Neuronal stem cell (in vitro differentiated cells): Measurements from ENCODE around the gene PRKAA2.

ENCODE experiments used
- DNase-seq: peaks from one replicate; pipeline ENCODE4 v3.0.0-alpha.2; 2013; ENCODE audit warnings: low spot score
- H2AFZ ChIP-seq: one replicate; pipeline ENCODE4 v1.6.1; 2013; ENCODE audit warnings: mild to moderate bottlenecking, low read length, inconsistent platforms
- H2AK5ac ChIP-seq: 2 replicates; pipeline ENCODE4 v1.6.1; 2013; ENCODE audit warnings: low read depth, mild to moderate bottlenecking, inconsistent platforms, low read length, moderate library complexity, mixed read lengths
- H2BK120ac ChIP-seq: 2 replicates; pipeline ENCODE4 v1.6.1; 2013; ENCODE audit warnings: low read depth, mild to moderate bottlenecking, inconsistent platforms, low read length, moderate library complexity, mixed read lengths
- H2BK12ac ChIP-seq: one replicate; pipeline ENCODE4 v1.6.1; 2013; ENCODE audit warnings: low read length, inconsistent platforms
- H2BK15ac ChIP-seq: 2 replicates; pipeline ENCODE4 v1.6.1; 2013; ENCODE audit warnings: mild to moderate bottlenecking, low read length, inconsistent platforms, mixed read lengths
- H2BK5ac ChIP-seq: one replicate; pipeline ENCODE4 v1.6.1; 2013; ENCODE audit warnings: inconsistent platforms, mild to moderate bottlenecking, low read length, moderate library complexity
- H3K14ac ChIP-seq: one replicate; pipeline ENCODE4 v1.6.1; 2013; ENCODE audit warnings: low read length, inconsistent platforms
- H3K18ac ChIP-seq: 2 replicates; pipeline ENCODE4 v1.6.1; 2013; ENCODE audit warnings: low read length, inconsistent platforms
- H3K23ac ChIP-seq: 2 replicates; pipeline ENCODE4 v1.6.1; 2013; ENCODE audit warnings: low read depth, mild to moderate bottlenecking, mixed read lengths, low read length, inconsistent platforms; ENCODE audit not compliant: poor library complexity
- H3K27ac ChIP-seq: replicated peaks from 3 replicates; pipeline ENCODE4 v1.5.1; 2013; ENCODE audit warnings: low read length, inconsistent platforms
- H3K27me3 ChIP-seq, 3 experiments: 2 replicates each; pipeline ENCODE4 v1.6.1; 2013; ENCODE audit warnings: low read length in 3 of 3, mild to moderate bottlenecking in 2 of 3, inconsistent platforms in 1 of 3, low read depth in 1 of 3, mixed read lengths in 1 of 3, moderate library complexity in 1 of 3; ENCODE audit not compliant: control insufficient read depth in 3 of 3, insufficient read depth in 3 of 3
- H3K36me3 ChIP-seq, 2 donors: replicated peaks in 1 of 2; 2 replicates each; pipeline ENCODE4 v1.6.1; 2013; ENCODE audit warnings: low read length in 2 of 2; ENCODE audit not compliant: control insufficient read depth in 2 of 2, insufficient read depth in 2 of 2
- H3K4ac ChIP-seq: 2 replicates; pipeline ENCODE4 v1.6.1; 2013; ENCODE audit warnings: inconsistent platforms, mild to moderate bottlenecking, low read length, moderate library complexity
- H3K4me1 ChIP-seq, 2 donors: 1 replicate in 1 of 2; 2 replicates in 1 of 2; pipeline ENCODE4 v1.6.1; 2013; ENCODE audit warnings: low read length in 2 of 2, low read depth in 1 of 2; ENCODE audit not compliant: control insufficient read depth in 2 of 2, insufficient read depth in 1 of 2
- H3K4me2 ChIP-seq: one replicate; pipeline ENCODE4 v1.6.1; 2013; ENCODE audit warnings: mild to moderate bottlenecking, low read length, inconsistent platforms; ENCODE audit not compliant: insufficient read depth, poor library complexity, severe bottlenecking
- H3K4me3 ChIP-seq, 2 donors: 2 replicates each; pipeline ENCODE4 v1.5.1; 2013; ENCODE audit warnings: low read length in 2 of 2, mild to moderate bottlenecking in 2 of 2, inconsistent platforms in 1 of 2, moderate library complexity in 1 of 2
- H3K79me1 ChIP-seq: one replicate; pipeline ENCODE4 v1.6.1; 2013; ENCODE audit warnings: low read depth, mild to moderate bottlenecking, inconsistent platforms, low read length, moderate library complexity
- H3K9ac ChIP-seq: one replicate; pipeline ENCODE4 v1.6.1; 2013; ENCODE audit warnings: mild to moderate bottlenecking, low read depth, low read length, inconsistent platforms; ENCODE audit not compliant: poor library complexity
- H3K9me3 ChIP-seq, 2 donors: replicated peaks in 1 of 2; 2 replicates each; pipeline versions ENCODE3 to v1.6.1; 2013; ENCODE audit warnings: low read length in 2 of 2, mild to moderate bottlenecking in 2 of 2, inconsistent platforms in 1 of 2, low read depth in 1 of 2, mixed read lengths in 1 of 2, moderate library complexity in 1 of 2; ENCODE audit not compliant: control insufficient read depth in 2 of 2, insufficient read depth in 1 of 2
- H4K8ac ChIP-seq: one replicate; pipeline ENCODE4 v1.6.1; 2013; ENCODE audit warnings: low read depth, mild to moderate bottlenecking, inconsistent platforms, low read length, moderate library complexity
- H4K91ac ChIP-seq: one replicate; pipeline ENCODE4 v1.6.1; 2013; ENCODE audit warnings: low read length, low read depth, mild to moderate bottlenecking, inconsistent platforms; ENCODE audit not compliant: poor library complexity
- WGBS, 2 donors: extraction: QIAGEN DNeasy Blood & Tissue Kit; methylation state at CpG; one replicate each; pipeline ENCODE4 v1.1.7; 2013; ENCODE audit warnings: missing lambda C conversion rate in 2 of 2, mixed read lengths in 1 of 2; ENCODE audit not compliant: insufficient read length in 2 of 2, insufficient replicate concordance in 1 of 2; ENCODE audit errors: extremely low coverage in 2 of 2; 5-methylcytosine and 5-hydroxymethylcytosine counted together

The PRKAA2 gene

DNA sequence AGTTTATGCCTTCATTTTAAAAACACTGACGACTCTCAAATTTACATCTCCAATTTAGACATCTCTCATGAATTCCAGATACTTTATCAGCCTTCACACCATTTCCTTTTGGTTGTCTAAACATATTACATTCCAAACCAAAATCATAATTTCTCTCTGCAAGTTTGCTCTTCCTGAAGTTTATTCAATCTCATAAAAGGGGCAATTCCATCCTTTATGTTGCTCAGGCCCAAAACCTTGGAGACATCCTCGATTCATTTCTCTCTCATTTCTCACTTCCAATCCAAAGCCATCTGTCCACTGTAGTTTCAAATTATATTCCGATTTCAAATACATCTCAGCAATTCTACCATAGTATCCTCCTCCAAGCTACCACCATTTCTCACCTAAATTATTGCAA, 100.1 kb downstream of the PRKAA2 start:
- WGBS, 2 donors = 100% methylated on average over 1 of the region's 3 CpGs
- no peak overlapping the region for H4K8ac ChIP-seq
- H2BK120ac ChIP-seq = no peak overlapping the region

DNA sequence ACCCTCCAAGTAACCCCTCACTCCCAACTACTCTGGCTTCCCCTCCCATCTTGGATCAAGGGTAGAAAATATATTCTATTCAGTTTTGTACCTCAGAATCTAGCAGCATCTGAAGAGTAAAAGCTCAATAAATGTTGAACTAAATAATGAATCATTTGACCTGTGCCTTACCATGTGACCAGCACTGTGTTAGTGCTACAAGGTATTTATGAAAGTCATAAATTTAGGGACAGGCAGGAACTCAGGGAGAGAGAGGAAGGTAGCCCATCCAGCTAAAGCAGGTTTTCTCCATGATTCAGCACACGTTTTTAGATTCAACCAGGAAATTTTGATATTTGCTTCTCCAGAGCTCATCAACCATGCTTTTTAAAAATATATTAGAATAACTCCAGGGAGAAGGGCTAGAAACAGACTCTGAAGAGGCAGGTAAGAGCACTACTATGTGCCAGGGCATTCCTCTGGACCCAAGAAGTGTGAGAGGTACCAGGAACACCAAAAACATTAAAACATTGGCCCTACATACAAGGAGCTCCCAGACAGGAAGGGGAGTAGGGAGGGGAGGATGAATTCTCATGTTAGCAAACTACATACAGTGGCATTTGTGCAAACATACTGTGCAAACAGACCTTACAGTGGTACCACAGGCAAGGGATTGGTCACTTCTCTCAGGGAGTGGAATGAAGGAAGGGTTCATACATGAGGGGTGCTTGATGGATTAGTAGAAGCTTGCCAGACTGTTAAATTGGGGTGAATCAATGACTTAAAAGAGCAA, 109.8 kb downstream of the PRKAA2 start:
- Histone ChIP-seq H3K9ac (no peak overlapping the region), H3K14ac (no peak overlapping the region), H3K27ac (no peak overlapping the region), H3K23ac (no peak overlapping the region), H2BK120ac (no peak overlapping the region), H3K4ac (no peak overlapping the region), H2BK15ac (no peak overlapping the region), H3K18ac (no peak overlapping the region), H3K4me3 (no peak overlapping the region), H3K36me3 (no peaks in the 10 kb centered on the region), H4K8ac (no peak overlapping the region), H2AFZ (no peak overlapping the region), H3K4me1 (no peaks in the 10 kb centered on the region), H2AK5ac (no peak overlapping the region), H3K4me2 (no peak overlapping the region), H3K79me1 (no peaks in the 10 kb centered on the region), H3K27me3 (peaks cover 0 to 16% (median 0%) of the 10 kb centered on the region in 3 experiments), H2BK5ac (no peak overlapping the region), H3K9me3 (no peaks in the 10 kb centered on the region), H2BK12ac (no peak overlapping the region), H4K91ac (no peak overlapping the region)
- no CpG with 5 or more reads among the region's 1 CpG for WGBS, 2 donors
- DNase-seq = no peak

More for the DNA sequence above, 100.1 kb downstream of the PRKAA2 start:
- no peak for DNase-seq
- Histone ChIP-seq H3K36me3 (no peaks in the 10 kb centered on the region), H3K18ac (no peak overlapping the region), H3K14ac (no peak overlapping the region), H3K4me3 (no peak overlapping the region), H2BK5ac (no peak overlapping the region), H2BK15ac (no peak overlapping the region), H2AFZ (no peak overlapping the region), H2AK5ac (no peak overlapping the region), H3K4me1 (no peaks in the 10 kb centered on the region), H2BK12ac (no peak overlapping the region), H3K23ac (no peak overlapping the region), H3K9me3 (no peaks in the 10 kb centered on the region), H3K27me3 (peaks cover 0 to 4% (median 0%) of the 10 kb centered on the region in 3 experiments), H3K27ac (no peak overlapping the region), H3K79me1 (no peaks in the 10 kb centered on the region), H3K4me2 (no peak overlapping the region), H3K4ac (no peak overlapping the region), H4K91ac (no peak overlapping the region), H3K9ac (no peak overlapping the region)

GRCh38 chr1:56755911-56756310, 110.8 kb downstream of the PRKAA2 start:
- no peak for DNase-seq
- Histone ChIP-seq H3K4me1 (no peaks in the 10 kb centered on the region), H2BK120ac (no peak overlapping the region), H3K27me3 (peaks cover 0 to 16% (median 0%) of the 10 kb centered on the region in 3 experiments), H2BK12ac (no peak overlapping the region), H2BK5ac (no peak overlapping the region), H3K14ac (no peak overlapping the region), H3K9me3 (no peaks in the 10 kb centered on the region), H3K4me3 (no peak overlapping the region), H3K36me3 (no peaks in the 10 kb centered on the region), H3K9ac (no peak overlapping the region), H4K91ac (no peak overlapping the region), H2BK15ac (no peak overlapping the region), H3K79me1 (no peaks in the 10 kb centered on the region), H3K4ac (no peak overlapping the region), H2AK5ac (no peak overlapping the region), H3K18ac (no peak overlapping the region), H3K23ac (no peak overlapping the region), H3K4me2 (no peak overlapping the region), H2AFZ (no peak overlapping the region), H3K27ac (no peak overlapping the region), H4K8ac (no peak overlapping the region)
- WGBS, 2 donors = no CpG with 5 or more reads among the region's 2 CpGs

GRCh38 chr1:56758135-56758534, 113.0 kb downstream of the PRKAA2 start:
- no peak overlapping the region for H2AFZ ChIP-seq
- H3K4me1 ChIP-seq = no peaks in the 10 kb centered on the region
- no peak overlapping the region for H4K8ac ChIP-seq
- H3K23ac ChIP-seq = no peak overlapping the region
- H3K79me1 ChIP-seq = no peaks in the 10 kb centered on the region
- H2BK120ac ChIP-seq = no peak overlapping the region
- H2BK15ac ChIP-seq = no peak overlapping the region
- no peak overlapping the region for H3K27ac ChIP-seq
- no peak overlapping the region for H2AK5ac ChIP-seq
- H4K91ac ChIP-seq = no peak overlapping the region
- H3K18ac ChIP-seq = no peak overlapping the region
- no peaks in the 10 kb centered on the region for H3K36me3 ChIP-seq
- no peak overlapping the region for H2BK12ac ChIP-seq
- no peak overlapping the region for H2BK5ac ChIP-seq
- no peak overlapping the region for H3K4me3 ChIP-seq
- no peak overlapping the region for H3K14ac ChIP-seq
- peak; percentile 24 for DNase-seq
- H3K9me3 ChIP-seq = no peaks in the 10 kb centered on the region
- no peak overlapping the region for H3K4ac ChIP-seq
- H3K9ac ChIP-seq = no peak overlapping the region
- H3K4me2 ChIP-seq = no peak overlapping the region
- H3K27me3 ChIP-seq = peaks cover 0 to 12% (median 0%) of the 10 kb centered on the region in 3 experiments
